Measurements from ENCODE around the gene PRRG4.

Gene PRRG4

GRCh38 chr11:32829157-32829679, 509 bp upstream of the PRRG4 start:
- Histone ChIP-seq H3K4me3 (ENCODE audit: insufficient read depth, low read depth, low read length, poor library complexity, severe bottlenecking) (peak overlapping the region; percentile 38), H3K27me3 (replicated peaks; ENCODE audit: control insufficient read depth, insufficient read depth, low read length, poor library complexity, severe bottlenecking) (peaks cover 4% of the 10 kb centered on the region), H3K9me3 (ENCODE audit: control insufficient read depth, low read length) (no peaks in the 10 kb centered on the region), H3K27ac (ENCODE audit: insufficient read depth, low read length, poor library complexity, severe bottlenecking) (no peak overlapping the region), H3K36me3 (ENCODE audit: control insufficient read depth, insufficient read depth, low read length) (no peaks in the 10 kb centered on the region), H3K4me1 (ENCODE audit: control insufficient read depth, insufficient read depth, low read length, poor library complexity, severe bottlenecking) (no peaks in the 10 kb centered on the region)
- no peak for DNase-seq

GRCh38 chr11:32830413-32830738, 649 bp downstream of the PRRG4 start:
- H3K27me3 ChIP-seq (replicated peaks; ENCODE audit: control insufficient read depth, insufficient read depth, low read length, poor library complexity, severe bottlenecking), result peaks cover 4% of the 10 kb centered on the region
- H3K9me3 ChIP-seq (ENCODE audit: control insufficient read depth, low read length), result no peaks in the 10 kb centered on the region
- no peak overlapping the region for H3K27ac ChIP-seq (ENCODE audit: insufficient read depth, low read length, poor library complexity, severe bottlenecking)
- no peaks in the 10 kb centered on the region for H3K4me1 ChIP-seq (ENCODE audit: control insufficient read depth, insufficient read depth, low read length, poor library complexity, severe bottlenecking)
- H3K4me3 ChIP-seq (ENCODE audit: insufficient read depth, low read depth, low read length, poor library complexity, severe bottlenecking), result peak overlapping the region; percentile 38
- no peaks in the 10 kb centered on the region for H3K36me3 ChIP-seq (ENCODE audit: control insufficient read depth, insufficient read depth, low read length)
- no peak for DNase-seq

- Histone ChIP-seq H3K27me3 (replicated peaks; ENCODE audit: control insufficient read depth, insufficient read depth, low read length, poor library complexity, severe bottlenecking) (peaks cover 4% of the 10 kb centered on the region), H3K36me3 (ENCODE audit: control insufficient read depth, insufficient read depth, low read length) (no peaks in the 10 kb centered on the region), H3K27ac (ENCODE audit: insufficient read depth, low read length, poor library complexity, severe bottlenecking) (no peak overlapping the region), H3K4me3 (ENCODE audit: insufficient read depth, low read depth, low read length, poor library complexity, severe bottlenecking) (no peak overlapping the region), H3K4me1 (ENCODE audit: control insufficient read depth, insufficient read depth, low read length, poor library complexity, severe bottlenecking) (no peaks in the 10 kb centered on the region), H3K9me3 (ENCODE audit: control insufficient read depth, low read length) (no peaks in the 10 kb centered on the region)
- DNase-seq, result no peak
Measured at GRCh38 chr11:32830796-32831195, 1.1 kb downstream of the PRRG4 start.

- H3K27ac ChIP-seq (ENCODE audit: insufficient read depth, low read length, poor library complexity, severe bottlenecking), result no peak overlapping the region
- no peaks in the 10 kb centered on the region for H3K36me3 ChIP-seq (ENCODE audit: control insufficient read depth, insufficient read depth, low read length)
- H3K27me3 ChIP-seq (replicated peaks; ENCODE audit: control insufficient read depth, insufficient read depth, low read length, poor library complexity, severe bottlenecking), result peaks cover 4% of the 10 kb centered on the region
- no peaks in the 10 kb centered on the region for H3K4me1 ChIP-seq (ENCODE audit: control insufficient read depth, insufficient read depth, low read length, poor library complexity, severe bottlenecking)
- no peaks in the 10 kb centered on the region for H3K9me3 ChIP-seq (ENCODE audit: control insufficient read depth, low read length)
- no peak for DNase-seq
- no peak overlapping the region for H3K4me3 ChIP-seq (ENCODE audit: insufficient read depth, low read depth, low read length, poor library complexity, severe bottlenecking)
Measured at GRCh38 chr11:32831221-32831620, 1.5 kb downstream of the PRRG4 start.

- H3K27me3 ChIP-seq (replicated peaks; ENCODE audit: control insufficient read depth, insufficient read depth, low read length, poor library complexity, severe bottlenecking), result peaks cover 4% of the 10 kb centered on the region
- no peaks in the 10 kb centered on the region for H3K4me1 ChIP-seq (ENCODE audit: control insufficient read depth, insufficient read depth, low read length, poor library complexity, severe bottlenecking)
- H3K36me3 ChIP-seq (ENCODE audit: control insufficient read depth, insufficient read depth, low read length), result no peaks in the 10 kb centered on the region
- H3K9me3 ChIP-seq (ENCODE audit: control insufficient read depth, low read length), result no peaks in the 10 kb centered on the region
- no peak for DNase-seq
- H3K27ac ChIP-seq (ENCODE audit: insufficient read depth, low read length, poor library complexity, severe bottlenecking), result no peak overlapping the region
- no peak overlapping the region for H3K4me3 ChIP-seq (ENCODE audit: insufficient read depth, low read depth, low read length, poor library complexity, severe bottlenecking)
Measured at GRCh38 chr11:32833921-32834320, 4.2 kb downstream of the PRRG4 start.

- H3K36me3 ChIP-seq (ENCODE audit: control insufficient read depth, insufficient read depth, low read length), result no peaks in the 10 kb centered on the region
Measured at GRCh38 chr11:32836946-32837345, 7.2 kb downstream of the PRRG4 start.

GRCh38 chr11:32838505-32839274, 9.0 kb downstream of the PRRG4 start:
- no peaks in the 10 kb centered on the region for H3K27me3 ChIP-seq (replicated peaks; ENCODE audit: control insufficient read depth, insufficient read depth, low read length, poor library complexity, severe bottlenecking)
- no peaks in the 10 kb centered on the region for H3K36me3 ChIP-seq (ENCODE audit: control insufficient read depth, insufficient read depth, low read length)
- no peak overlapping the region for H3K4me3 ChIP-seq (ENCODE audit: insufficient read depth, low read depth, low read length, poor library complexity, severe bottlenecking)
- no peaks in the 10 kb centered on the region for H3K9me3 ChIP-seq (ENCODE audit: control insufficient read depth, low read length)
- no peaks in the 10 kb centered on the region for H3K4me1 ChIP-seq (ENCODE audit: control insufficient read depth, insufficient read depth, low read length, poor library complexity, severe bottlenecking)
- DNase-seq, result no peak
- H3K27ac ChIP-seq (ENCODE audit: insufficient read depth, low read length, poor library complexity, severe bottlenecking), result no peak overlapping the region

More at GRCh38 chr11:32836946-32837345, 7.2 kb downstream of the PRRG4 start:
- Histone ChIP-seq H3K27me3 (replicated peaks; ENCODE audit: control insufficient read depth, insufficient read depth, low read length, poor library complexity, severe bottlenecking) (no peaks in the 10 kb centered on the region), H3K4me3 (ENCODE audit: insufficient read depth, low read depth, low read length, poor library complexity, severe bottlenecking) (no peak overlapping the region), H3K9me3 (ENCODE audit: control insufficient read depth, low read length) (no peaks in the 10 kb centered on the region), H3K27ac (ENCODE audit: insufficient read depth, low read length, poor library complexity, severe bottlenecking) (no peak overlapping the region), H3K4me1 (ENCODE audit: control insufficient read depth, insufficient read depth, low read length, poor library complexity, severe bottlenecking) (no peaks in the 10 kb centered on the region)
- DNase-seq, result no peak

GRCh38 chr11:32839308-32839707, 9.6 kb downstream of the PRRG4 start:
- no peaks in the 10 kb centered on the region for H3K36me3 ChIP-seq (ENCODE audit: control insufficient read depth, insufficient read depth, low read length)
- no peaks in the 10 kb centered on the region for H3K27me3 ChIP-seq (replicated peaks; ENCODE audit: control insufficient read depth, insufficient read depth, low read length, poor library complexity, severe bottlenecking)
- H3K4me3 ChIP-seq (ENCODE audit: insufficient read depth, low read depth, low read length, poor library complexity, severe bottlenecking), result no peak overlapping the region
- no peak overlapping the region for H3K27ac ChIP-seq (ENCODE audit: insufficient read depth, low read length, poor library complexity, severe bottlenecking)
- no peaks in the 10 kb centered on the region for H3K9me3 ChIP-seq (ENCODE audit: control insufficient read depth, low read length)
- DNase-seq, result no peak
- H3K4me1 ChIP-seq (ENCODE audit: control insufficient read depth, insufficient read depth, low read length, poor library complexity, severe bottlenecking), result no peaks in the 10 kb centered on the region

GRCh38 chr11:32840587-32840986, 10.9 kb downstream of the PRRG4 start:
- H3K9me3 ChIP-seq (ENCODE audit: control insufficient read depth, low read length), result no peaks in the 10 kb centered on the region
- H3K27me3 ChIP-seq (replicated peaks; ENCODE audit: control insufficient read depth, insufficient read depth, low read length, poor library complexity, severe bottlenecking), result no peaks in the 10 kb centered on the region
- no peaks in the 10 kb centered on the region for H3K4me1 ChIP-seq (ENCODE audit: control insufficient read depth, insufficient read depth, low read length, poor library complexity, severe bottlenecking)
- DNase-seq, result no peak
- H3K36me3 ChIP-seq (ENCODE audit: control insufficient read depth, insufficient read depth, low read length), result no peaks in the 10 kb centered on the region
- H3K4me3 ChIP-seq (ENCODE audit: insufficient read depth, low read depth, low read length, poor library complexity, severe bottlenecking), result no peak overlapping the region
- no peak overlapping the region for H3K27ac ChIP-seq (ENCODE audit: insufficient read depth, low read length, poor library complexity, severe bottlenecking)

- Histone ChIP-seq H3K4me3 (ENCODE audit: insufficient read depth, low read depth, low read length, poor library complexity, severe bottlenecking) (no peak overlapping the region), H3K4me1 (ENCODE audit: control insufficient read depth, insufficient read depth, low read length, poor library complexity, severe bottlenecking) (no peaks in the 10 kb centered on the region), H3K27me3 (replicated peaks; ENCODE audit: control insufficient read depth, insufficient read depth, low read length, poor library complexity, severe bottlenecking) (no peaks in the 10 kb centered on the region), H3K9me3 (ENCODE audit: control insufficient read depth, low read length) (no peaks in the 10 kb centered on the region), H3K27ac (ENCODE audit: insufficient read depth, low read length, poor library complexity, severe bottlenecking) (no peak overlapping the region), H3K36me3 (ENCODE audit: control insufficient read depth, insufficient read depth, low read length) (no peaks in the 10 kb centered on the region)
- DNase-seq, result no peak
Measured at GRCh38 chr11:32843544-32843943, 13.8 kb downstream of the PRRG4 start.

Data from effector memory CD4-positive, alpha-beta T cell (primary cell).